Gastrocnemius medialis (tissue), 4 donors: ENCODE measurements around the gene ITGB2. TPM values are rescaled to one million over a fixed set of nuclear protein-coding genes. Genes with fewer than 3 reads are reported as not detected.

Source experiments
- ATAC-seq, 2 donors: fragments of 150-250 bp; one replicate each; pipeline ENCODE4 v1.9.1; 2016
- DNase-seq, 2 donors: peaks; one replicate each; pipeline ENCODE4 v3.0.0-alpha.2; 2019
- H3K27ac ChIP-seq, 4 donors: fragments of 200-600 bp; sonication (generic); 1 replicate in 1 of 4; 2 replicates in 3 of 4; pipeline ENCODE4 v1.5.1; 2016 to 2018; ENCODE audit warnings: mild to moderate bottlenecking in 2 of 4, moderate library complexity in 1 of 4
- H3K27me3 ChIP-seq, 3 donors: fragments of 200-600 bp; sonication (generic) in 2 of 3; 1 replicate in 1 of 3; 2 replicates in 2 of 3; pipeline versions ENCODE4 v1.5.1 to v1.6.0; 2016 to 2019; ENCODE audit warnings: mild to moderate bottlenecking in 1 of 3, moderate library complexity in 1 of 3
- H3K36me3 ChIP-seq, 2 donors: fragments of 200-600 bp; sonication (generic) in 1 of 2; one replicate each; pipeline ENCODE4 v1.5.1; 2017 to 2018
- H3K4me1 ChIP-seq, 2 donors: fragments of 200-600 bp; sonication (generic) in 1 of 2; one replicate each; pipeline ENCODE4 v1.5.1; 2016 to 2017; ENCODE audit warnings: mild to moderate bottlenecking in 2 of 2
- H3K4me3 ChIP-seq, 4 donors: fragments of 200-600 bp; sonication (generic) in 3 of 4; 1 replicate in 1 of 4; 2 replicates in 3 of 4; pipeline ENCODE4 v1.5.1; 2016 to 2019; ENCODE audit warnings: mild to moderate bottlenecking in 2 of 4
- H3K9me3 ChIP-seq, 3 donors: fragments of 200-600 bp; sonication (generic) in 2 of 3; 1 replicate in 1 of 3; 2 replicates in 2 of 3; pipeline ENCODE4 v1.5.1; 2016 to 2019
- CTCF ChIP-seq, 5 experiments: fragments of 450-650 bp in 3 of 5; fragments of 200-600 bp in 2 of 5; sonication (generic) in 2 of 5; IDR thresholded peaks in 4 of 5; conservative IDR thresholded peaks in 1 of 5; 1 replicate in 4 of 5; 2 replicates in 1 of 5; pipeline ENCODE4 v1.5.1; 2016 to 2019; ENCODE audit warnings: antibody characterized with exemption in 5 of 5, mild to moderate bottlenecking in 3 of 5, moderate library complexity in 3 of 5
- POLR2A ChIP-seq, 2 donors: fragments of 450-650 bp; IDR thresholded peaks; one replicate each; pipeline ENCODE4 v1.6.1; 2017; ENCODE audit warnings: antibody characterized with exemption in 2 of 2, mild to moderate bottlenecking in 2 of 2, moderate library complexity in 2 of 2
- in situ Hi-C, 4 donors: fragments of 200-750 bp; cut with MboI; loops; one replicate each; pipeline versions ENCODE4 v1.15.0 to v1.8.0; 2017; ENCODE audit warnings: low sequenced_read_pairs in 4 of 4
- intact Hi-C: fragments of 100-400 bp; cut with DNase I; formaldehyde crosslinking; loops from one replicate; pipeline ENCODE4 v1.15.1; 2023; ENCODE audit warnings: low total_unique reads
- total RNA-seq, 4 donors: library from RNA; depleted of rRNA; stranded (reverse); fragments of >200 nt; gene quantifications; one replicate each; pipeline versions ENCODE4 v1.1.0 to v1.2.3, GENCODE V29; 2016

ITGB2 gene
- total RNA-seq, 4 donors from 2014 or later, result 10.9 to 41.7 (median 27.4) TPM

- ATAC-seq (peak; percentile 39 to 63), DNase-seq (peak in 1 of 2 donors; percentile 58)
- H3K27me3 ChIP-seq, result peaks cover 8 to 13% (median 13%) of the 10 kb centered on the region in 3 donors
- in situ Hi-C loops, result no loop called here
- peak overlapping the region in 3 of 4 donors; percentile 26 to 43 (median 41) for H3K27ac ChIP-seq
- H3K4me3 ChIP-seq, result peak overlapping the region; percentile 21 to 54 (median 30)
- no peaks in the 10 kb centered on the region for H3K9me3 ChIP-seq
- intact Hi-C loops, result no loop called here
- H3K4me1 ChIP-seq, result peaks cover 16 to 21% of the 10 kb centered on the region in 2 donors
- peaks cover 0 to 23% of the 10 kb centered on the region in 2 donors for H3K36me3 ChIP-seq
- TF ChIP-seq CTCF (IDR thresholded peaks at IDR 0.05 in 4 of 5, conservative IDR thresholded peaks at IDR 0.05 in 1 of 5) (peak in 2 of 5 experiments; percentile 34 to 46), POLR2A (IDR thresholded peaks at IDR 0.05) (no peak)
These were observed 75.1 kb downstream of the ITGB2 start for GRCh38 chr21:44845418-44846223.

- H3K27ac ChIP-seq, result no peak overlapping the region
- no peak for ATAC-seq
- no peak overlapping the region for H3K4me3 ChIP-seq
- peaks cover 8 to 13% (median 13%) of the 10 kb centered on the region in 3 donors for H3K27me3 ChIP-seq
- no peak for DNase-seq
- intact Hi-C loops, result no loop called here
- H3K9me3 ChIP-seq, result no peaks in the 10 kb centered on the region
- no peak for TF ChIP-seq POLR2A (IDR thresholded peaks at IDR 0.05)
- TF ChIP-seq CTCF (IDR thresholded peaks at IDR 0.05 in 4 of 5, conservative IDR thresholded peaks at IDR 0.05 in 1 of 5), result no peak
- peaks cover 0 to 9% of the 10 kb centered on the region in 2 donors for H3K36me3 ChIP-seq
- in situ Hi-C loops, result no loop called here
- peaks cover 12 to 18% of the 10 kb centered on the region in 2 donors for H3K4me1 ChIP-seq
These were observed 76.4 kb downstream of the ITGB2 start for GRCh38 chr21:44844256-44844655.

- peaks cover 8 to 13% (median 13%) of the 10 kb centered on the region in 3 donors for H3K27me3 ChIP-seq
- no peaks in the 10 kb centered on the region for H3K9me3 ChIP-seq
- no peak for TF ChIP-seq POLR2A (IDR thresholded peaks at IDR 0.05)
- no peak for TF ChIP-seq CTCF (IDR thresholded peaks at IDR 0.05 in 4 of 5, conservative IDR thresholded peaks at IDR 0.05 in 1 of 5)
- DNase-seq (no peak), ATAC-seq (no peak)
- in situ Hi-C loops, result no loop called here
- H3K4me1 ChIP-seq, result peaks cover 12 to 18% of the 10 kb centered on the region in 2 donors
- H3K4me3 ChIP-seq, result no peak overlapping the region
- intact Hi-C loops, result no loop called here
- H3K36me3 ChIP-seq, result no peaks in the 10 kb centered on the region
- no peak overlapping the region for H3K27ac ChIP-seq
These were observed 77.8 kb downstream of the ITGB2 start for GRCh38 chr21:44842721-44843445.

DNA sequence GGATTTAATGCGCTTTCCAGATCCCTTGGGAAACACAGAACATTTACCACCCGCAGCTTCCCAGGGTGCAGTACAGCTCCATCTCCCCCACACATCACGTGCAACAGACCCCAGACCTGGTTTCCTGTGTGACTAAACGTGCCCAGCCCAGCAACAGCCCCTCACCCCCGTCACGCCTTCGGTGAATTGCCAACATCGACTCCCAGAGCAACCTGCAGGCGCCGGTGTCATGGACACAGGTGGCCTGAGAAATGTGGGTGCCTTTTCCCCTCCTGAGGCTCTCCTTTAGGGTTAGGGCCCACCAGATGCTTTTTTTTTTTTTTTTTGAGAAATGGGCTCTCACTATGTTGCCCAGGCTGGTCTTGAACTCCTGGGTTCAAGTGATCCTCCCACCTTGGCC is 78.6 kb downstream of the ITGB2 start:
- ATAC-seq (no peak), DNase-seq (no peak)
- peaks cover 8 to 13% (median 13%) of the 10 kb centered on the region in 3 donors for H3K27me3 ChIP-seq
- in situ Hi-C loops, result no loop called here
- H3K36me3 ChIP-seq, result no peaks in the 10 kb centered on the region
- H3K4me3 ChIP-seq, result no peak overlapping the region
- no peaks in the 10 kb centered on the region for H3K9me3 ChIP-seq
- intact Hi-C loops, result no loop called here
- no peak overlapping the region for H3K27ac ChIP-seq
- no peak for TF ChIP-seq POLR2A (IDR thresholded peaks at IDR 0.05)
- no peak for TF ChIP-seq CTCF (IDR thresholded peaks at IDR 0.05 in 4 of 5, conservative IDR thresholded peaks at IDR 0.05 in 1 of 5)
- peaks cover 12 to 18% of the 10 kb centered on the region in 2 donors for H3K4me1 ChIP-seq
